ENCODE results near the gene DIP2A.

DIP2A gene

GRCh38 chr21:46546799-46547198, 88.1 kb downstream of the DIP2A start:
- DNase-seq (ENCODE audit: low read depth): no peak
- H3K4me3 ChIP-seq (ENCODE audit: low read length): no peak overlapping the region

GRCh38 chr21:46549650-46550049, 91.0 kb downstream of the DIP2A start:
- no peak for TF ChIP-seq CTCF (conservative IDR thresholded peaks at IDR 0.05; ENCODE audit: low read depth, low read length)
- DNase-seq (ENCODE audit: low read depth): no peak
- H3K4me3 ChIP-seq (ENCODE audit: low read length): no peak overlapping the region

More at GRCh38 chr21:46546799-46547198, 88.1 kb downstream of the DIP2A start:
- no peak for TF ChIP-seq CTCF (conservative IDR thresholded peaks at IDR 0.05; ENCODE audit: low read depth, low read length)

GRCh38 chr21:46550116-46550941, 91.6 kb downstream of the DIP2A start:
- no peak overlapping the region for H3K4me3 ChIP-seq (ENCODE audit: low read length)
- no peak for TF ChIP-seq CTCF (conservative IDR thresholded peaks at IDR 0.05; ENCODE audit: low read depth, low read length)
- DNase-seq (ENCODE audit: low read depth): no peak

- no peak for TF ChIP-seq CTCF (conservative IDR thresholded peaks at IDR 0.05; ENCODE audit: low read depth, low read length)
- no peak overlapping the region for H3K4me3 ChIP-seq (ENCODE audit: low read length)
- no peak for DNase-seq (ENCODE audit: low read depth)
These were observed 93.0 kb downstream of the DIP2A start for GRCh38 chr21:46551636-46552241.

GRCh38 chr21:46552274-46552673, 93.6 kb downstream of the DIP2A start:
- no peak for TF ChIP-seq CTCF (conservative IDR thresholded peaks at IDR 0.05; ENCODE audit: low read depth, low read length)
- H3K4me3 ChIP-seq (ENCODE audit: low read length): no peak overlapping the region
- DNase-seq (ENCODE audit: low read depth): no peak

- TF ChIP-seq CTCF (conservative IDR thresholded peaks at IDR 0.05; ENCODE audit: low read depth, low read length): no peak
- H3K4me3 ChIP-seq (ENCODE audit: low read length): no peak overlapping the region
- DNase-seq (ENCODE audit: low read depth): no peak
These were observed 94.2 kb downstream of the DIP2A start for GRCh38 chr21:46552865-46553379.

Data from retinal pigment epithelial cell (primary cell).